Brain pericyte (primary cell): ENCODE measurements around the gene NRDE2.
"Not testable (repeated sequence)": the region's sequence is repeated elsewhere in the genome, so short reads cannot be mapped to it uniquely, and the experiment has no call there.

Source experiments
- DNase-seq: peaks from one replicate; pipeline ENCODE4 v3.0.0-alpha.2; 2012; ENCODE audit warnings: low read depth, low spot score

NRDE2 gene

GRCh38 chr14:90341784-90342183, 10.0 kb upstream of the NRDE2 start:
- DNase-seq: no peak

- DNase-seq: not testable (repeated sequence)
Observed at GRCh38 chr14:90341232-90341631, 9.5 kb upstream of the NRDE2 start.

- no peak for DNase-seq
Observed at GRCh38 chr14:90336985-90337384, 5.2 kb upstream of the NRDE2 start.

GRCh38 chr14:90336401-90336800, 4.7 kb upstream of the NRDE2 start:
- DNase-seq: no peak

GRCh38 chr14:90332271-90332584, 487 bp upstream of the NRDE2 start:
- no peak for DNase-seq

- DNase-seq: no peak
Observed at GRCh38 chr14:90330203-90331196, 1.2 kb downstream of the NRDE2 start.

- no peak for DNase-seq
Observed at GRCh38 chr14:90321891-90322290, 9.8 kb downstream of the NRDE2 start.

- DNase-seq: no peak
Observed at GRCh38 chr14:90319634-90320541, 11.9 kb downstream of the NRDE2 start.

- DNase-seq: no peak
Observed at GRCh38 chr14:90319173-90319572, 12.6 kb downstream of the NRDE2 start.

- no peak for DNase-seq
Observed at GRCh38 chr14:90318016-90318415, 13.7 kb downstream of the NRDE2 start.

GRCh38 chr14:90317286-90317685, 14.5 kb downstream of the NRDE2 start:
- no peak for DNase-seq

- DNase-seq: no peak
Observed at GRCh38 chr14:90308561-90308960, 23.2 kb downstream of the NRDE2 start.

GRCh38 chr14:90305176-90305601, 26.6 kb downstream of the NRDE2 start:
- DNase-seq: no peak

- DNase-seq: no peak
Observed at GRCh38 chr14:90304502-90304901, 27.2 kb downstream of the NRDE2 start.

GRCh38 chr14:90303473-90303872, 28.3 kb downstream of the NRDE2 start:
- no peak for DNase-seq

- DNase-seq: no peak
Observed at GRCh38 chr14:90302529-90303303, 29.0 kb downstream of the NRDE2 start.

- DNase-seq: no peak
Observed at GRCh38 chr14:90301668-90302090, 30.1 kb downstream of the NRDE2 start.

GRCh38 chr14:90301122-90301521, 30.6 kb downstream of the NRDE2 start:
- DNase-seq: no peak

- DNase-seq: no peak
Observed at GRCh38 chr14:90300611-90301047, 31.1 kb downstream of the NRDE2 start.

GRCh38 chr14:90299408-90299807, 32.3 kb downstream of the NRDE2 start:
- DNase-seq: no peak

GRCh38 chr14:90297876-90298629, 33.7 kb downstream of the NRDE2 start:
- DNase-seq: no peak
